Muscle layer of duodenum (tissue), 2 donors: ENCODE measurements around the gene AWAT2.

Experiments used
- H3K27ac ChIP-seq: one replicate; pipeline ENCODE4 v1.7.0; 2013; ENCODE audit warnings: mild to moderate bottlenecking, low read length
- H3K27me3 ChIP-seq: one replicate; pipeline ENCODE4 v1.7.0; 2013; ENCODE audit warnings: low read depth, mild to moderate bottlenecking, control low read depth, low read length
- H3K36me3 ChIP-seq, 2 donors: one replicate each; pipeline ENCODE4 v1.7.0; 2013; ENCODE audit warnings: low read length in 2 of 2, control low read depth in 1 of 2, mild to moderate bottlenecking in 1 of 2; ENCODE audit not compliant: insufficient read depth in 2 of 2, control insufficient read depth in 1 of 2
- H3K4me1 ChIP-seq, 2 donors: one replicate each; pipeline ENCODE4 v1.7.0; 2013; ENCODE audit warnings: low read length in 2 of 2, mild to moderate bottlenecking in 2 of 2, control low read depth in 1 of 2, moderate library complexity in 1 of 2; ENCODE audit not compliant: insufficient read depth in 2 of 2, control insufficient read depth in 1 of 2
- H3K4me3 ChIP-seq, 2 donors: one replicate each; pipeline ENCODE4 v1.7.0; 2013; ENCODE audit warnings: low read length in 2 of 2, low read depth in 1 of 2, mild to moderate bottlenecking in 1 of 2
- H3K9me3 ChIP-seq, 2 donors: one replicate each; pipeline ENCODE4 v1.7.0; 2013; ENCODE audit warnings: low read length in 2 of 2, control low read depth in 1 of 2, mild to moderate bottlenecking in 1 of 2; ENCODE audit not compliant: control insufficient read depth in 1 of 2
- donor health status: healthy.

AWAT2 gene

GRCh38 chrX:70038951-70039350, 10.8 kb downstream of the AWAT2 start:
- Histone ChIP-seq H3K27ac (no peak overlapping the region), H3K36me3 (no peaks in the 10 kb centered on the region), H3K9me3 (no peaks in the 10 kb centered on the region), H3K4me1 (no peaks in the 10 kb centered on the region), H3K27me3 (no peaks in the 10 kb centered on the region), H3K4me3 (no peak overlapping the region)

GRCh38 chrX:70038515-70038914, 11.2 kb downstream of the AWAT2 start:
- no peak overlapping the region for H3K4me3 ChIP-seq
- H3K27ac ChIP-seq = no peak overlapping the region
- no peaks in the 10 kb centered on the region for H3K9me3 ChIP-seq
- H3K36me3 ChIP-seq = no peaks in the 10 kb centered on the region
- no peaks in the 10 kb centered on the region for H3K27me3 ChIP-seq
- no peaks in the 10 kb centered on the region for H3K4me1 ChIP-seq

GRCh38 chrX:70034646-70035045, 15.1 kb downstream of the AWAT2 start:
- no peak overlapping the region for H3K4me3 ChIP-seq
- no peaks in the 10 kb centered on the region for H3K36me3 ChIP-seq
- no peaks in the 10 kb centered on the region for H3K4me1 ChIP-seq
- no peaks in the 10 kb centered on the region for H3K9me3 ChIP-seq
- H3K27ac ChIP-seq = no peak overlapping the region
- no peaks in the 10 kb centered on the region for H3K27me3 ChIP-seq

GRCh38 chrX:70033348-70034051, 16.2 kb downstream of the AWAT2 start:
- Histone ChIP-seq H3K27me3 (no peaks in the 10 kb centered on the region), H3K9me3 (no peaks in the 10 kb centered on the region), H3K4me1 (no peaks in the 10 kb centered on the region), H3K36me3 (no peaks in the 10 kb centered on the region), H3K27ac (no peak overlapping the region), H3K4me3 (no peak overlapping the region)

- Histone ChIP-seq H3K27ac (no peak overlapping the region), H3K4me3 (no peak overlapping the region), H3K9me3 (no peaks in the 10 kb centered on the region), H3K27me3 (no peaks in the 10 kb centered on the region), H3K4me1 (no peaks in the 10 kb centered on the region), H3K36me3 (no peaks in the 10 kb centered on the region)
Measured at GRCh38 chrX:70032792-70033191, 16.9 kb downstream of the AWAT2 start.

GRCh38 chrX:70030301-70030767, 19.4 kb downstream of the AWAT2 start:
- no peaks in the 10 kb centered on the region for H3K27me3 ChIP-seq
- H3K4me3 ChIP-seq = no peak overlapping the region
- H3K9me3 ChIP-seq = no peaks in the 10 kb centered on the region
- no peak overlapping the region for H3K27ac ChIP-seq
- H3K36me3 ChIP-seq = no peaks in the 10 kb centered on the region
- H3K4me1 ChIP-seq = no peaks in the 10 kb centered on the region

GRCh38 chrX:70029863-70030262, 19.9 kb downstream of the AWAT2 start:
- H3K4me3 ChIP-seq = no peak overlapping the region
- no peaks in the 10 kb centered on the region for H3K36me3 ChIP-seq
- H3K4me1 ChIP-seq = peaks cover 0 to 3% of the 10 kb centered on the region in 2 donors
- no peaks in the 10 kb centered on the region for H3K27me3 ChIP-seq
- no peak overlapping the region for H3K27ac ChIP-seq
- no peaks in the 10 kb centered on the region for H3K9me3 ChIP-seq

- Histone ChIP-seq H3K4me1 (peaks cover 0 to 4% of the 10 kb centered on the region in 2 donors), H3K27me3 (no peaks in the 10 kb centered on the region), H3K27ac (no peak overlapping the region), H3K9me3 (no peaks in the 10 kb centered on the region), H3K4me3 (no peak overlapping the region), H3K36me3 (no peaks in the 10 kb centered on the region)
Measured at GRCh38 chrX:70026851-70027200, 22.9 kb downstream of the AWAT2 start.

GRCh38 chrX:70026112-70026850, 23.5 kb downstream of the AWAT2 start:
- Histone ChIP-seq H3K4me1 (peaks cover 0 to 4% of the 10 kb centered on the region in 2 donors), H3K9me3 (no peaks in the 10 kb centered on the region), H3K4me3 (no peak overlapping the region), H3K27ac (no peak overlapping the region), H3K36me3 (no peaks in the 10 kb centered on the region), H3K27me3 (no peaks in the 10 kb centered on the region)

GRCh38 chrX:70025464-70025863, 24.3 kb downstream of the AWAT2 start:
- Histone ChIP-seq H3K4me3 (no peak overlapping the region), H3K36me3 (no peaks in the 10 kb centered on the region), H3K4me1 (peaks cover 0 to 4% of the 10 kb centered on the region in 2 donors), H3K27ac (no peak overlapping the region), H3K27me3 (no peaks in the 10 kb centered on the region), H3K9me3 (no peaks in the 10 kb centered on the region)

- Histone ChIP-seq H3K36me3 (no peaks in the 10 kb centered on the region), H3K27me3 (no peaks in the 10 kb centered on the region), H3K4me1 (peaks cover 0 to 4% of the 10 kb centered on the region in 2 donors), H3K27ac (no peak overlapping the region), H3K4me3 (no peak overlapping the region), H3K9me3 (no peaks in the 10 kb centered on the region)
Measured at GRCh38 chrX:70022616-70023015, 27.1 kb downstream of the AWAT2 start.
